ENCODE results near the gene SYF2. TPM values are rescaled to one million over a fixed set of nuclear protein-coding genes. Genes with fewer than 3 reads are reported as not detected.

The SYF2 gene
- total and polyA plus RNA-seq, 2 donors (not counting 3 experiments of a cell fraction or from before 2014, with no cell fraction given) = 9.3 to 38.0 TPM

GRCh38 chr1:25208092-25208491 is 24.2 kb downstream of the SYF2 start:
- H3K36me3 ChIP-seq (ENCODE audit: control insufficient read depth in 2 of 2, extremely low read depth in 1 of 2, insufficient read depth in 2 of 2, low read length in 2 of 2) = no peaks in the 10 kb centered on the region
- H3K79me2 ChIP-seq (ENCODE audit: control insufficient read depth, insufficient read depth, low read length) = no peaks in the 10 kb centered on the region
- no peak overlapping the region for H3K9ac ChIP-seq (replicated peaks; ENCODE audit: extremely low read depth, insufficient read depth, low read length)
- no peaks in the 10 kb centered on the region for H4K20me1 ChIP-seq (replicated peaks; ENCODE audit: control insufficient read depth, extremely low read depth, insufficient read depth, low read length)
- no peak overlapping the region for H3K4me3 ChIP-seq (replicated peaks in 1 of 3; ENCODE audit: insufficient read depth in 1 of 3, low read depth in 1 of 3, low read length in 3 of 3)
- CTCF ChIA-PET = no interaction called here
- no peaks in the 10 kb centered on the region for H3K4me1 ChIP-seq (ENCODE audit: control insufficient read depth, extremely low read depth, insufficient read depth, low read length)
- no TSS peak for BruUV-seq (replicated peaks)
- intact Hi-C loops (cut with micrococcal nuclease) (loop anchor here (5.0 kb wide), 1 partner anchor 171 kb away; no protein-coding TSS in a partner anchor), dilution Hi-C loops (cut with MboI; ENCODE audit: extremely low pct_ligation_motif_present, low sequenced_read_pairs) (no loop called here)
- H3K27me3 ChIP-seq (ENCODE audit: control insufficient read depth in 2 of 2, insufficient read depth in 2 of 2, low read length in 2 of 2) = peaks cover 3 to 4% of the 10 kb centered on the region in 2 experiments
- H2AFZ ChIP-seq (ENCODE audit: low read depth, low read length) = no peak overlapping the region
- no peaks in the 10 kb centered on the region for H3K9me3 ChIP-seq (replicated peaks; ENCODE audit: control insufficient read depth, insufficient read depth, low read length)
- POLR2A ChIA-PET = no interaction called here
- DNase-seq (ENCODE audit: low read depth, low spot score) (no peak), FAIRE-seq (no peak)
- no peaks in the 10 kb centered on the region for H3K9me1 ChIP-seq (replicated peaks; ENCODE audit: control insufficient read depth, extremely low read depth, insufficient read depth, low read length)
- H3K4me2 ChIP-seq (ENCODE audit: insufficient read depth, low read length) = no peak overlapping the region
- TF ChIP-seq JUN (IDR thresholded peaks at IDR 0.05; ENCODE audit: borderline replicate concordance, insufficient read depth, insufficient read length, low read depth) (no peak), POLR2A (IDR thresholded peaks at IDR 0.05; ENCODE audit: low read depth, low read length) (no peak), POLR2AphosphoS5 (IDR thresholded peaks at IDR 0.05; ENCODE audit: insufficient read depth, low read depth, low read length) (no peak), EZH2 (IDR thresholded peaks at IDR 0.05; ENCODE audit: borderline replicate concordance, low read depth, low read length, severe bottlenecking) (no peak), MYC (IDR thresholded peaks at IDR 0.05; ENCODE audit: low read depth, low read length) (no peak), FOS (IDR thresholded peaks at IDR 0.05; ENCODE audit: borderline replicate concordance, insufficient read depth, low read length) (no peak), GATA2 (IDR thresholded peaks at IDR 0.05; ENCODE audit: insufficient read depth, insufficient read length, low read depth, low read length) (no peak), CTCF (IDR thresholded peaks at IDR 0.05; ENCODE audit: extremely low read depth in 1 of 2, insufficient read depth in 1 of 2, low read depth in 1 of 2, low read length in 2 of 2) (no peak)
- TF ChIP-seq, protein P1, sequence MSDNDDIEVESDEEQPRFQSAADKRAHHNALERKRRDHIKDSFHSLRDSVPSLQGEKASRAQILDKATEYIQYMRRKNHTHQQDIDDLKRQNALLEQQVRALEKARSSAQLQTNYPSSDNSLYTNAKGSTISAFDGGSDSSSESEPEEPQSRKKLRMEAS (IDR thresholded peaks at IDR 0.05; ENCODE audit: insufficient read depth, insufficient read length) = no peak
- H3K27ac ChIP-seq (ENCODE audit: insufficient read depth, low read depth, low read length) = no peak overlapping the region
